Choroid plexus epithelial cell (primary cell): ENCODE results near the gene HPCAL1.

Experiments
- DNase-seq: peaks from one replicate; pipeline ENCODE4 v3.0.0-alpha.2; 2010; ENCODE audit warnings: low read depth
- H3K4me3 ChIP-seq: 2 replicates; pipeline ENCODE4 v1.5.1; 2011; ENCODE audit warnings: low read depth, mild to moderate bottlenecking, control low read depth, low read length, moderate library complexity
- CTCF ChIP-seq: conservative IDR thresholded peaks from 2 replicates; pipeline ENCODE4 v1.5.1; 2011; ENCODE audit warnings: low read depth, mild to moderate bottlenecking, control low read depth, inconsistent platforms, low read length, moderate library complexity

Gene HPCAL1

GRCh38 chr2:10415640-10416039, 112.9 kb downstream of the HPCAL1 start:
- TF ChIP-seq CTCF = no peak
- DNase-seq = no peak
- no peak overlapping the region for H3K4me3 ChIP-seq

DNA sequence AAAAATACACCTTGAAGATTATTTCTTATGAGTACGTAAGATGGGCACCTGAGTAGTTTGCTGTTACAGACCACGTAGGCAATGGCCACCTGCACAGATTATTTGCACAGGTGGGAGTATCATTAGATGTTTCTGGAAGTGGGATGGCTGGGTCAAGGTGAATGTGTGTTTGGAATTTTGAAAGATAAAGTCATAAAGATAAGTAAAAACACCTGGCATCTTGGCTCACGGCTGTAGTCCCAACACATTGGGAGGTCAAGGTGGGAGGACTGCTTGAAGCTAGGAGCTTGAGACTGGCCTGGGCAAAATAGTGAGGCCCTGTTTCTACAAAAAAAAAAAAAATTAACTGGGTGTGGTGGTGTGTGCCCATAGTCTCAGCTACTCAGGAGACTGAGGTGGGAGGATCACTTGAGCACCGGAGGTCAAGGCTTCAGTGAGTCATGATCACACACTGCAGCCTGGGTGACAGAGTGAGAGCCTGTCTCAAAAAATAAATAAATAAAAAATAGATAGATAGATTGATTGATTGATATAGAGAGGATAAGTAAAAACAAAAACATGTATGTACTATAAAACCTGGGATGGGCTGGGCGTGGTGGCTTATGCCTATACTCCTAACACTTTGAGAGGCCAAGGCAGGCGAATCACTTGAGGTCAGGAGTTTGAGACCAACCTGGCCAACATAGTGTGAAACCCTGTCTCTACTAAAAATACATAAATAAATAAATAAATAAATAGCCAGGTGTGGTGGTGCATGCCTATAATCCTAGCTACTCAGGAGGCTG, 115.0 kb downstream of the HPCAL1 start:
- no peak for DNase-seq
- TF ChIP-seq CTCF = no peak
- H3K4me3 ChIP-seq = no peak overlapping the region

GRCh38 chr2:10419553-10420257, 117.0 kb downstream of the HPCAL1 start:
- TF ChIP-seq CTCF = no peak
- DNase-seq = no peak
- H3K4me3 ChIP-seq = no peak overlapping the region

DNA sequence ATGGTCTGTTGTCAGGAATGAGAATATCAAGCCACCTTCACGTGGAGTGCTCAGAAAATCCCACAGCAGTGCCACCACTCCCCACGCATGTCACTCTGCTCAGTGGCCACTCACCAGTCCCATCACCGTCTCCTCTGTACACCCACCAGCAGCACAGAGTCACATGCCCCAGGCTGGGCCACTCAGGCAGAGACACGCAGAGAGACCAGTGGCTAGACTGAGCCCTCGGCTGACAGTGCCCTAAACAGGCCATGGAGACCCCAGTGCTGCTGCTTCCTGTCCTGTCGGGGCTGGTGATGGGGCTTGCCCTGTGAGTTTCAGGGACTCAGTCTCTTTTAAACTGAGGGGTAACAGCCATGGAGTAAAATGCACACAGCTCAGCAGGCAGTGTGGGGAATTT, 119.5 kb downstream of the HPCAL1 start:
- H3K4me3 ChIP-seq = no peak overlapping the region
- DNase-seq = no peak
- no peak for TF ChIP-seq CTCF

DNA sequence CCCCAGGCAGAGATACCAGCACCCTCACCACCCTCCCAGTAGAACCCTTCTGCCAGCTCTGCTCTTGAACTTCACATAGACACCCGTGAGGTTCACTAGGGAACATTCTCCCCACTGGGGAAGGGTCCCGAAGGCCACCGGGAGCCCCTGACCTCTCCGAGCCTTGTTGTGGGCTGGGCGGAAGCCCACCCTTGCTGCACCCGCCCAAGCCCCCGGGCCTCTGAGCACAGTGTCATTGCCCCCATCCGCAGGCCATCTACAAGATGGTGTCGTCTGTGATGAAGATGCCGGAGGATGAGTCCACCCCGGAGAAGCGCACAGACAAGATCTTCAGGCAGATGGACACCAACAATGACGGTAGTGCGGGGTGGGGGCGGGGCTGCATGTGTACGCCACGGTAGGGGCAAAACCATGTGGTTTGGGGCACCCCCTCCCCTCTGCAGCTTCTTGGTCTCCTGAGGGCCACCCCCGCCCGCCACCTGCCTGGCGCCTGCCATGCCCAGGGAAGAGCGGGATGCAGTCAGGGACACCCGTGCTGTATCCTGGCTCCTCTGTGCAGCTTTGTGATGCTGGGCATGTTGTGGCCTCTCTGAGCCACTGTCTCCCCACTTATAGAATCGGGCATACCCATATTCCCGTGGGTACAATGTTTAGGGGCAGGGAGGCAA, 120.2 kb downstream of the HPCAL1 start:
- no peak for TF ChIP-seq CTCF
- no peak overlapping the region for H3K4me3 ChIP-seq

DNA sequence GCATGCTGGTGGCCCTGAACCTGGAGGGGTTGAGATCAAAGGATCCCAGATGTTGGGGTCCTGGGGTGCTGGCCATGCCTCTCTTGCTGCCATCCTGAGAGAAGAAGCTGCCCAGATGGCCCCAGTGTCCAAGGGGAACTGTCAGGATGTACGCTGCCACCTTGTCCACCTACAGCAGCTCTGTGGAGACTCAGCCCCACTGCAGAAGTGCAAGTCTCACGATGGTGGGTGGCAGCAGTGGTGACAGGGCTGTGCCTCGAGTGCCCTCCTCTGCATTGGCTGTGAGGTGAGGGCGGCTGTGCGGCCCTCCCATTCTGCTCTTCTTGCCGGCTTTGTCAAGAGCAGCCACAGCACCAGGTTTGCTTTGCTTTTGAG, 120.7 kb downstream of the HPCAL1 start:
- DNase-seq = no peak
- H3K4me3 ChIP-seq = no peak overlapping the region
- no peak for TF ChIP-seq CTCF

More for the DNA sequence above, 120.2 kb downstream of the HPCAL1 start:
- no peak for DNase-seq
